HEK293 (cell line): ENCODE results near the gene CYP2E1.

Experiments
- CTCF ChIA-PET: fragments of 350-600 bp; formaldehyde crosslinking; extraction: SDS; loops from one replicate; lab custom pipeline; 2021; ENCODE audit warnings: antibody characterized with exemption; lab: Yijun Ruan, JAX
- POLR2A ChIA-PET: fragments of 300-600 bp; formaldehyde crosslinking; extraction: SDS; loops from one replicate; lab custom pipeline; 2020; ENCODE audit warnings: antibody characterized with exemption, inconsistent platforms; lab: Yijun Ruan, JAX
- H3K27ac ChIP-seq: fragments of 200-500 bp; sonication (Bioruptor generic); 2 replicates; pipeline ENCODE4 v1.5.1; 2014; ENCODE audit warnings: low read depth, low read length, control low read depth, inconsistent platforms; ENCODE audit errors: extremely low read depth
- H3K36me3 ChIP-seq, 2 experiments: fragments of 200-500 bp in 1 of 2; sonication (Bioruptor generic) in 1 of 2; 1 replicate in 1 of 2; 2 replicates in 1 of 2; pipeline ENCODE4 v1.5.1; 2014 to 2017; ENCODE audit warnings: inconsistent platforms in 2 of 2, low read length in 2 of 2; ENCODE audit not compliant: control insufficient read depth in 2 of 2, insufficient read depth in 1 of 2
- H3K4me1 ChIP-seq: fragments of 200-500 bp; sonication (Bioruptor generic); 2 replicates; pipeline ENCODE4 v1.5.1; 2014; ENCODE audit warnings: mild to moderate bottlenecking, low read length, inconsistent platforms; ENCODE audit not compliant: control insufficient read depth, insufficient read depth
- H3K4me3 ChIP-seq: 2 replicates; pipeline ENCODE4 v1.5.1; 2011; ENCODE audit warnings: low read depth, mild to moderate bottlenecking, control low read depth, low read length, moderate library complexity
- H3K9me3 ChIP-seq: fragments of 200-500 bp; sonication (Bioruptor generic); 2 replicates; pipeline ENCODE4 v1.5.1; 2014; ENCODE audit warnings: low read depth, low read length, inconsistent platforms; ENCODE audit not compliant: control insufficient read depth, insufficient read depth
- FEZF1 ChIP-seq: fragments of 450-650 bp; formaldehyde crosslinking; IDR thresholded peaks from 2 replicates; pipeline ENCODE4 v1.5.1; 2016; ENCODE audit warnings: missing biosample characterization, missing genetic modification characterization
- GLI2 ChIP-seq: fragments of 450-650 bp; formaldehyde crosslinking; IDR thresholded peaks from 2 replicates; pipeline ENCODE4; 2017; ENCODE audit warnings: missing biosample characterization, missing genetic modification characterization, low read depth, borderline replicate concordance
- IKZF3 ChIP-seq: fragments of 450-650 bp; IDR thresholded peaks from 2 replicates; pipeline ENCODE4 v1.5.0; 2018; ENCODE audit warnings: missing biosample characterization, mild to moderate bottlenecking, missing genetic modification characterization, moderate library complexity
- ZBTB1 ChIP-seq: fragments of 450-650 bp; formaldehyde crosslinking; IDR thresholded peaks from 2 replicates; pipeline ENCODE4 v1.5.1; 2016; ENCODE audit warnings: missing biosample characterization, missing genetic modification characterization
- ZBTB21 ChIP-seq: fragments of 450-650 bp; formaldehyde crosslinking; IDR thresholded peaks from 2 replicates; pipeline ENCODE4 v1.5.1; 2017; ENCODE audit warnings: missing biosample characterization, missing genetic modification characterization
- ZBTB48 ChIP-seq: fragments of 450-650 bp; formaldehyde crosslinking; IDR thresholded peaks from 2 replicates; pipeline ENCODE4 v1.5.1; 2016; ENCODE audit warnings: missing biosample characterization, missing genetic modification characterization
- ZNF146 ChIP-seq: fragments of 450-650 bp; formaldehyde crosslinking; IDR thresholded peaks from 2 replicates; pipeline ENCODE4 v1.5.1; 2016; ENCODE audit warnings: missing biosample characterization, missing genetic modification characterization
- ZNF157 ChIP-seq: fragments of 450-650 bp; formaldehyde crosslinking; IDR thresholded peaks from 2 replicates; pipeline ENCODE4 v1.5.1; 2016; ENCODE audit warnings: missing biosample characterization, missing genetic modification characterization
- ZNF19 ChIP-seq: fragments of 450-650 bp; formaldehyde crosslinking; IDR thresholded peaks from 2 replicates; pipeline ENCODE4; 2016; ENCODE audit warnings: missing biosample characterization, missing genetic modification characterization, low read depth
- ZNF202 ChIP-seq: fragments of 450-650 bp; formaldehyde crosslinking; IDR thresholded peaks from 2 replicates; pipeline ENCODE4 v1.5.1; 2016; ENCODE audit warnings: missing biosample characterization, missing genetic modification characterization, borderline replicate concordance
- ZNF266 ChIP-seq: fragments of 450-650 bp; formaldehyde crosslinking; IDR thresholded peaks from 2 replicates; pipeline ENCODE4 v1.5.1; 2016; ENCODE audit warnings: missing biosample characterization, missing genetic modification characterization, low read depth
- ZNF302 ChIP-seq: fragments of 450-650 bp; formaldehyde crosslinking; IDR thresholded peaks from 2 replicates; pipeline ENCODE4 v1.5.1; 2016; ENCODE audit warnings: missing biosample characterization, missing genetic modification characterization, low read depth
- ZNF426 ChIP-seq: fragments of 450-650 bp; formaldehyde crosslinking; IDR thresholded peaks from 2 replicates; pipeline ENCODE4 v1.5.1; 2017; ENCODE audit warnings: missing biosample characterization, missing genetic modification characterization, mild to moderate bottlenecking, inconsistent platforms, moderate library complexity
- ZNF514 ChIP-seq: fragments of 450-650 bp; formaldehyde crosslinking; IDR thresholded peaks from 2 replicates; pipeline ENCODE4 v1.5.1; 2016; ENCODE audit warnings: missing biosample characterization, missing genetic modification characterization
- ZNF555 ChIP-seq: fragments of 450-650 bp; formaldehyde crosslinking; conservative IDR thresholded peaks from 2 replicates; pipeline ENCODE4 v1.5.1; 2017; ENCODE audit warnings: missing biosample characterization, mild to moderate bottlenecking, missing genetic modification characterization, inconsistent platforms
- ZNF560 ChIP-seq: fragments of 450-650 bp; formaldehyde crosslinking; IDR thresholded peaks from 2 replicates; pipeline ENCODE4 v1.5.1; 2017; ENCODE audit warnings: missing biosample characterization, missing genetic modification characterization, borderline replicate concordance
- ZNF571 ChIP-seq: fragments of 450-650 bp; formaldehyde crosslinking; IDR thresholded peaks from 2 replicates; pipeline ENCODE4 v1.5.0; 2017; ENCODE audit warnings: missing biosample characterization, missing genetic modification characterization
- ZNF585B ChIP-seq: fragments of 450-650 bp; formaldehyde crosslinking; IDR thresholded peaks from 2 replicates; pipeline ENCODE4 v1.5.1; 2016; ENCODE audit warnings: missing biosample characterization, missing genetic modification characterization
- ZNF658 ChIP-seq: fragments of 450-650 bp; formaldehyde crosslinking; IDR thresholded peaks from 2 replicates; pipeline ENCODE4; 2016; ENCODE audit warnings: missing biosample characterization, missing genetic modification characterization
- ZSCAN16 ChIP-seq: fragments of 450-650 bp; formaldehyde crosslinking; IDR thresholded peaks from 2 replicates; pipeline ENCODE4 v1.5.1; 2016; ENCODE audit warnings: missing biosample characterization, missing genetic modification characterization
- TF ChIP-seq, protein P1 (sequence below): sonication (generic); formaldehyde crosslinking; IDR thresholded peaks from 2 replicates; pipeline ENCODE4 v1.8.1; 2022; ENCODE audit warnings: mild to moderate bottlenecking, moderate library complexity, missing genetic modification reagents
- TF ChIP-seq, protein P2 (sequence below): fragments of 450-650 bp; formaldehyde crosslinking; IDR thresholded peaks from 2 replicates; pipeline ENCODE4; 2016; ENCODE audit warnings: missing biosample characterization, missing genetic modification characterization
- TF ChIP-seq, protein P3 (sequence below): fragments of 450-650 bp; formaldehyde crosslinking; IDR thresholded peaks from 2 replicates; pipeline ENCODE4 v1.5.1; 2016; ENCODE audit warnings: missing biosample characterization, missing genetic modification characterization
- TF ChIP-seq, protein P4 (sequence below): fragments of 450-650 bp; formaldehyde crosslinking; IDR thresholded peaks from 2 replicates; pipeline ENCODE4 v1.5.1; 2016; ENCODE audit warnings: missing biosample characterization, missing genetic modification characterization, borderline replicate concordance

Gene CYP2E1

DNA sequence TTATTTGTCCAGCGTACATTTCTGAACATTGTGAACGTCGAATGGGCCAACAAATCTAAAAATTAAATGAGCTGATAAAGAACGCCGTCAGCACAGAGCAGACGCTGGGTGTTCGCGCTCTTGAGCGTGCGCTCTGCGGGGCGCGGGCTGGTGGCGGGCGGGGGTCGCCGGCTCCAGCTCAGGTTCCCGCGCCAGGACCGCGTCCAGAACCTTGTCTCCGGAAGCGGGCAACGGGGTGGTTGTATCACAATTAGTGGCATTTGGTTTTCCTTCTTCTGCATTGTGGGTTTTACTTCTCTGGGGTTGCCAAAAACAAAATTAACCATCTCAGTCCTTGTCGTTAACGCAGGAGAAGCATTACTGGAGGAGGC, 2.4 kb downstream of the CYP2E1 start:
- ChIA-PET CTCF (interaction anchor here (0.7 to 1.0 kb wide), 3 partner anchors 10 to 200 kb away, joined by 3 to 5 read pairs (median 3); no protein-coding TSS in a partner anchor), POLR2A (no interaction called here)
- no peak overlapping the region for H3K4me3 ChIP-seq

DNA sequence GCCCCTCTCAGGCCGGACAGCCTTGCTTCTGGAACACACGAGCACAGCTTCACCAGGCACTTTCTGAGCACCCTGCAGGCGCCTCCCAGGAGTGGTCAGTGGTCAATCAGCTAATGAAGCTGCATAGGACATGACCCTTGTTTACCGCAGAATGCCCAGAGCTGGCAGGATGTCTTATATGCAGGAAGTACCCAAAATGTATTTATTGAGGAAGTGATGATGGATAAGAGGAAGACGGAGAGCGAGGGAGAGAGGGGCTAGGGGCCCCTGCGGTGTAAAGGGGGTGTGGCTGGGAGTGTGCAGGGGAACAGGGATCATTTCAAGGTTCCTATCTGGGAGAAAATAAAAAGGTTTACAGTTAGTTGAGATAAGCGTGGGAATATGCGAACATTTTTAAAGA, 3.3 kb downstream of the CYP2E1 start:
- Histone ChIP-seq H3K36me3 (no peaks in the 10 kb centered on the region), H3K27ac (no peak overlapping the region), H3K4me1 (no peaks in the 10 kb centered on the region), H3K4me3 (no peak overlapping the region), H3K9me3 (no peaks in the 10 kb centered on the region)
- ChIA-PET POLR2A (no interaction called here), CTCF (interaction anchor here (0.8 to 0.9 kb wide), 2 partner anchors 10 to 14 kb away, joined by 3 read pairs; no protein-coding TSS in a partner anchor)
- no peak for TF ChIP-seq ZNF157 (tag by site-specific recombination)
- TF ChIP-seq ZNF302 (tag by site-specific recombination) = no peak
- TF ChIP-seq ZNF658 (tag by site-specific recombination) = no peak
- no peak for TF ChIP-seq FEZF1 (tag by site-specific recombination)
- TF ChIP-seq ZSCAN16 (tag by site-specific recombination) = no peak

More for the DNA sequence above, 2.4 kb downstream of the CYP2E1 start:
- TF ChIP-seq ZNF571 (tag by site-specific recombination) = no peak
- TF ChIP-seq, protein P1, sequence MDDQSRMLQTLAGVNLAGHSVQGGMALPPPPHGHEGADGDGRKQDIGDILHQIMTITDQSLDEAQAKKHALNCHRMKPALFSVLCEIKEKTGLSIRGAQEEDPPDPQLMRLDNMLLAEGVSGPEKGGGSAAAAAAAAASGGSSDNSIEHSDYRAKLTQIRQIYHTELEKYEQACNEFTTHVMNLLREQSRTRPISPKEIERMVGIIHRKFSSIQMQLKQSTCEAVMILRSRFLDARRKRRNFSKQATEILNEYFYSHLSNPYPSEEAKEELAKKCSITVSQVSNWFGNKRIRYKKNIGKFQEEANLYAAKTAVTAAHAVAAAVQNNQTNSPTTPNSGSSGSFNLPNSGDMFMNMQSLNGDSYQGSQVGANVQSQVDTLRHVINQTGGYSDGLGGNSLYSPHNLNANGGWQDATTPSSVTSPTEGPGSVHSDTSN (CRISPR knock-in tag) = no peak
- TF ChIP-seq ZNF514 = no peak
- TF ChIP-seq ZNF555 (tag by site-specific recombination) = no peak
- TF ChIP-seq FEZF1 (tag by site-specific recombination) = no peak
- no peak for TF ChIP-seq IKZF3 (tag by site-specific recombination)
- no peak for TF ChIP-seq ZBTB1 (tag by site-specific recombination)
- TF ChIP-seq ZNF146 (tag by site-specific recombination) = no peak
- TF ChIP-seq ZBTB21 (tag by site-specific recombination) = no peak
- no peak for TF ChIP-seq ZNF585B (tag by site-specific recombination)
- no peak for TF ChIP-seq ZBTB48 (tag by site-specific recombination)
- TF ChIP-seq ZNF266 (tag by site-specific recombination) = no peak
- TF ChIP-seq, protein P2, sequence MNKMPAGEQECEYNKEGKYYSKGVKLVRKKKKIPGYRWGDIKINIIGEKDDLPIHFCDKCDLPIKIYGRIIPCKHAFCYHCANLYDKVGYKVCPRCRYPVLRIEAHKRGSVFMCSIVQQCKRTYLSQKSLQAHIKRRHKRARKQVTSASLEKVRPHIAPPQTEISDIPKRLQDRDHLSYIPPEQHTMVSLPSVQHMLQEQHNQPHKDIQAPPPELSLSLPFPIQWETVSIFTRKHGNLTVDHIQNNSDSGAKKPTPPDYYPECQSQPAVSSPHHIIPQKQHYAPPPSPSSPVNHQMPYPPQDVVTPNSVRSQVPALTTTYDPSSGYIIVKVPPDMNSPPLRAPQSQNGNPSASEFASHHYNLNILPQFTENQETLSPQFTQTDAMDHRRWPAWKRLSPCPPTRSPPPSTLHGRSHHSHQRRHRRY (tag by site-specific recombination) = no peak
- TF ChIP-seq GLI2 (tag by site-specific recombination) = no peak
- no peak for TF ChIP-seq ZNF19 (tag by site-specific recombination)
- Histone ChIP-seq H3K4me1 (no peaks in the 10 kb centered on the region), H3K27ac (no peak overlapping the region), H3K9me3 (no peaks in the 10 kb centered on the region), H3K36me3 (no peaks in the 10 kb centered on the region)

DNA sequence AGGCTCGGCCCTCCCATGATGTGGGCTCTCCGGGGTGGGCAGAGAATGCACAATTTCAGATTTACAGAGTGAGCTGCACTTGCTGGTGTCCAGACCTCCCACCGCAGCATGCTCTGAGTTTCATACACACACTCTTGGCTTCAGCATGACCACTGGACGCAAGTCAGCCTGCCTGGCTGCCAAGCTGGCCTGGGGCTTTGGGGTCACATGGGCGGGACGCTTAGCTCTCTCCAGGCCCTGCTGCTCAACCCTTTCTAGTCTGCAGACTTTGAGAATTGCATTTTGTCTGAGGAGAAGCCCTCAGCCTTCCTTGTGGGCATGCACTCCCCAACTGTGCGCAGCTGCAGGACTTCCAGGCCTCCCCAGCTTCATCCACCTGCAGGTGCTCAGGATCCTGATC, 5.7 kb downstream of the CYP2E1 start:
- no peaks in the 10 kb centered on the region for H3K36me3 ChIP-seq
- no peaks in the 10 kb centered on the region for H3K4me1 ChIP-seq
- ChIA-PET POLR2A (interaction anchor here (1.9 kb wide), 1 partner anchor 13 kb away, joined by 5 read pairs; no protein-coding TSS in a partner anchor), CTCF (interaction anchor here (0.5 kb wide), 1 partner anchor 14 kb away, joined by 3 read pairs; no protein-coding TSS in a partner anchor)
- H3K27ac ChIP-seq = no peak overlapping the region
- H3K9me3 ChIP-seq = no peaks in the 10 kb centered on the region
- no peak overlapping the region for H3K4me3 ChIP-seq
- no peak for TF ChIP-seq ZNF426
- TF ChIP-seq, protein P3, sequence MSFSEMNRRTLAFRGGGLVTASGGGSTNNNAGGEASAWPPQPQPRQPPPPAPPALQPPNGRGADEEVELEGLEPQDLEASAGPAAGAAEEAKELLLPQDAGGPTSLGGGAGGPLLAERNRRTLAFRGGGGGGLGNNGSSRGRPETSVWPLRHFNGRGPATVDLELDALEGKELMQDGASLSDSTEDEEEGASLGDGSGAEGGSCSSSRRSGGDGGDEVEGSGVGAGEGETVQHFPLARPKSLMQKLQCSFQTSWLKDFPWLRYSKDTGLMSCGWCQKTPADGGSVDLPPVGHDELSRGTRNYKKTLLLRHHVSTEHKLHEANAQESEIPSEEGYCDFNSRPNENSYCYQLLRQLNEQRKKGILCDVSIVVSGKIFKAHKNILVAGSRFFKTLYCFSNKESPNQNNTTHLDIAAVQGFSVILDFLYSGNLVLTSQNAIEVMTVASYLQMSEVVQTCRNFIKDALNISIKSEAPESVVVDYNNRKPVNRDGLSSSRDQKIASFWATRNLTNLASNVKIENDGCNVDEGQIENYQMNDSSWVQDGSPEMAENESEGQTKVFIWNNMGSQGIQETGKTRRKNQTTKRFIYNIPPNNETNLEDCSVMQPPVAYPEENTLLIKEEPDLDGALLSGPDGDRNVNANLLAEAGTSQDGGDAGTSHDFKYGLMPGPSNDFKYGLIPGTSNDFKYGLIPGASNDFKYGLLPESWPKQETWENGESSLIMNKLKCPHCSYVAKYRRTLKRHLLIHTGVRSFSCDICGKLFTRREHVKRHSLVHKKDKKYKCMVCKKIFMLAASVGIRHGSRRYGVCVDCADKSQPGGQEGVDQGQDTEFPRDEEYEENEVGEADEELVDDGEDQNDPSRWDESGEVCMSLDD = no peak
- no peak for TF ChIP-seq ZNF560 (tag by site-specific recombination)
- TF ChIP-seq ZNF202 (tag by site-specific recombination) = no peak
- TF ChIP-seq, protein P4, sequence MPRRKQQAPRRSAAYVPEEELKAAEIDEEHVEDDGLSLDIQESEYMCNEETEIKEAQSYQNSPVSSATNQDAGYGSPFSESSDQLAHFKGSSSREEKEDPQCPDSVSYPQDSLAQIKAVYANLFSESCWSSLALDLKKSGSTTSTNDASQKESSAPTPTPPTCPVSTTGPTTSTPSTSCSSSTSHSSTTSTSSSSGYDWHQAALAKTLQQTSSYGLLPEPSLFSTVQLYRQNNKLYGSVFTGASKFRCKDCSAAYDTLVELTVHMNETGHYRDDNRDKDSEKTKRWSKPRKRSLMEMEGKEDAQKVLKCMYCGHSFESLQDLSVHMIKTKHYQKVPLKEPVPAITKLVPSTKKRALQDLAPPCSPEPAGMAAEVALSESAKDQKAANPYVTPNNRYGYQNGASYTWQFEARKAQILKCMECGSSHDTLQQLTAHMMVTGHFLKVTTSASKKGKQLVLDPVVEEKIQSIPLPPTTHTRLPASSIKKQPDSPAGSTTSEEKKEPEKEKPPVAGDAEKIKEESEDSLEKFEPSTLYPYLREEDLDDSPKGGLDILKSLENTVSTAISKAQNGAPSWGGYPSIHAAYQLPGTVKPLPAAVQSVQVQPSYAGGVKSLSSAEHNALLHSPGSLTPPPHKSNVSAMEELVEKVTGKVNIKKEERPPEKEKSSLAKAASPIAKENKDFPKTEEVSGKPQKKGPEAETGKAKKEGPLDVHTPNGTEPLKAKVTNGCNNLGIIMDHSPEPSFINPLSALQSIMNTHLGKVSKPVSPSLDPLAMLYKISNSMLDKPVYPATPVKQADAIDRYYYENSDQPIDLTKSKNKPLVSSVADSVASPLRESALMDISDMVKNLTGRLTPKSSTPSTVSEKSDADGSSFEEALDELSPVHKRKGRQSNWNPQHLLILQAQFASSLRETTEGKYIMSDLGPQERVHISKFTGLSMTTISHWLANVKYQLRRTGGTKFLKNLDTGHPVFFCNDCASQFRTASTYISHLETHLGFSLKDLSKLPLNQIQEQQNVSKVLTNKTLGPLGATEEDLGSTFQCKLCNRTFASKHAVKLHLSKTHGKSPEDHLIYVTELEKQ (tag by site-specific recombination) = no peak
